Stimulated activated CD8-positive, alpha-beta memory T cell treated with anti-CD3 and anti-CD28 coated beads, Interleukin-4, amount 100 ng/mL, for 1 hour (primary cell): Measurements from ENCODE around the gene GALNT18.

Source experiments
- DNase-seq, 2 donors: peaks; one replicate each; pipeline ENCODE4 v3.0.0-alpha.2; 2020; ENCODE audit warnings: low read depth in 2 of 2, low spot score in 1 of 2

GALNT18 gene

GRCh38 chr11:11569936-11570491, 51.8 kb downstream of the GALNT18 start:
- DNase-seq, result no peak

- DNase-seq, result no peak
Measured at GRCh38 chr11:11568651-11569229, 53.1 kb downstream of the GALNT18 start.

GRCh38 chr11:11567936-11568650, 53.7 kb downstream of the GALNT18 start:
- DNase-seq, result no peak

GRCh38 chr11:11565636-11566035, 56.2 kb downstream of the GALNT18 start:
- no peak for DNase-seq

GRCh38 chr11:11563200-11563975, 58.4 kb downstream of the GALNT18 start:
- DNase-seq, result no peak

- DNase-seq, result no peak
Measured at GRCh38 chr11:11561991-11562390, 59.8 kb downstream of the GALNT18 start.

- no peak for DNase-seq
Measured at GRCh38 chr11:11558826-11559225, 63.0 kb downstream of the GALNT18 start.

GRCh38 chr11:11558396-11558795, 63.4 kb downstream of the GALNT18 start:
- DNase-seq, result no peak

- no peak for DNase-seq
Measured at GRCh38 chr11:11555208-11555607, 66.6 kb downstream of the GALNT18 start.

- no peak for DNase-seq
Measured at GRCh38 chr11:11553573-11553972, 68.2 kb downstream of the GALNT18 start.

GRCh38 chr11:11552529-11553087, 69.2 kb downstream of the GALNT18 start:
- DNase-seq, result no peak

GRCh38 chr11:11550534-11550933, 71.3 kb downstream of the GALNT18 start:
- no peak for DNase-seq

- no peak for DNase-seq
Measured at GRCh38 chr11:11545285-11546275, 76.2 kb downstream of the GALNT18 start.

GRCh38 chr11:11543656-11544055, 78.1 kb downstream of the GALNT18 start:
- no peak for DNase-seq

- no peak for DNase-seq
Measured at GRCh38 chr11:11540157-11540556, 81.6 kb downstream of the GALNT18 start.

GRCh38 chr11:11538277-11538960, 83.4 kb downstream of the GALNT18 start:
- no peak for DNase-seq

- no peak for DNase-seq
Measured at GRCh38 chr11:11537871-11538270, 83.9 kb downstream of the GALNT18 start.

- no peak for DNase-seq
Measured at GRCh38 chr11:11537372-11537771, 84.4 kb downstream of the GALNT18 start.

GRCh38 chr11:11536650-11537049, 85.2 kb downstream of the GALNT18 start:
- DNase-seq, result no peak

GRCh38 chr11:11535611-11536010, 86.2 kb downstream of the GALNT18 start:
- DNase-seq, result no peak
